ENCODE measurements around the gene MCM7. TPM values are rescaled to one million over a fixed set of nuclear protein-coding genes. Genes with fewer than 3 reads are reported as not detected.

MCM7 gene
- total and polyA plus RNA-seq, 2 experiments from 2014 or later: 49.6 to 61.3 TPM

- no peak overlapping the region for H3K4me3 ChIP-seq
- no peak overlapping the region for H3K9ac ChIP-seq
- H3K4me1 ChIP-seq (ENCODE audit: insufficient read depth): no peaks in the 10 kb centered on the region
- WGBS, 2 experiments (ENCODE audit: low coverage in 1 of 2, low lambda C conversion rate in 2 of 2, missing lambda C conversion rate in 2 of 2): 69 to 77% methylated on average over 3 of the region's 3 CpGs
- no peaks in the 10 kb centered on the region for H3K36me3 ChIP-seq (ENCODE audit: low read depth)
- no peaks in the 10 kb centered on the region for H4K20me1 ChIP-seq (ENCODE audit: insufficient read depth)
- TF ChIP-seq EZH2phosphoT487 (IDR thresholded peaks at IDR 0.05; ENCODE audit: insufficient read depth, low read depth): no peak
- H3K27ac ChIP-seq: no peak overlapping the region
- no peak overlapping the region for H2AFZ ChIP-seq
- in situ Hi-C loops (cut with MboI): no loop called here
- H3K4me2 ChIP-seq (ENCODE audit: unreplicated experiment): no peak overlapping the region
- no peaks in the 10 kb centered on the region for H3K27me3 ChIP-seq (replicated peaks; ENCODE audit: insufficient read depth)
- H3K79me2 ChIP-seq (ENCODE audit: insufficient read depth): no peaks in the 10 kb centered on the region
- no peaks in the 10 kb centered on the region for H3K9me2 ChIP-seq (ENCODE audit: insufficient read depth)
- DNase-seq: no peak
- peaks cover 5% of the 10 kb centered on the region for H3F3A ChIP-seq (ENCODE audit: insufficient read depth)
- H3K9me3 ChIP-seq (ENCODE audit: low read depth): no peaks in the 10 kb centered on the region
These were observed 41.3 kb upstream of the MCM7 start for GRCh38 chr7:100142461-100142860.

- Histone ChIP-seq H3K27ac (no peak overlapping the region), H2AFZ (no peak overlapping the region), H3K4me1 (ENCODE audit: insufficient read depth) (no peaks in the 10 kb centered on the region), H3K79me2 (ENCODE audit: insufficient read depth) (no peaks in the 10 kb centered on the region), H3K4me3 (no peak overlapping the region), H3K9me2 (ENCODE audit: insufficient read depth) (no peaks in the 10 kb centered on the region), H3F3A (ENCODE audit: insufficient read depth) (peaks cover 2% of the 10 kb centered on the region), H3K36me3 (ENCODE audit: low read depth) (no peaks in the 10 kb centered on the region), H3K4me2 (ENCODE audit: unreplicated experiment) (no peak overlapping the region), H3K27me3 (replicated peaks; ENCODE audit: insufficient read depth) (no peaks in the 10 kb centered on the region), H3K9ac (no peak overlapping the region), H4K20me1 (ENCODE audit: insufficient read depth) (no peaks in the 10 kb centered on the region), H3K9me3 (ENCODE audit: low read depth) (no peaks in the 10 kb centered on the region)
- in situ Hi-C loops (cut with MboI): no loop called here
- TF ChIP-seq EZH2 (IDR thresholded peaks at IDR 0.05; ENCODE audit: insufficient read depth, poor library complexity, severe bottlenecking) (no peak), EZH2phosphoT487 (IDR thresholded peaks at IDR 0.05; ENCODE audit: insufficient read depth, low read depth) (no peak)
- 82 to 83% methylated on average over 3 of the region's 3 CpGs for WGBS, 2 experiments (ENCODE audit: low coverage in 1 of 2, low lambda C conversion rate in 2 of 2, missing lambda C conversion rate in 2 of 2)
- DNase-seq: no peak
These were observed 40.4 kb upstream of the MCM7 start for GRCh38 chr7:100141555-100141949.

GRCh38 chr7:100137851-100138760 is 36.9 kb upstream of the MCM7 start:
- no peaks in the 10 kb centered on the region for H4K20me1 ChIP-seq (ENCODE audit: insufficient read depth)
- no peak for TF ChIP-seq EZH2 (IDR thresholded peaks at IDR 0.05; ENCODE audit: insufficient read depth, poor library complexity, severe bottlenecking)
- no peak for TF ChIP-seq EZH2phosphoT487 (IDR thresholded peaks at IDR 0.05; ENCODE audit: insufficient read depth, low read depth)
- H3K27me3 ChIP-seq (replicated peaks; ENCODE audit: insufficient read depth): no peaks in the 10 kb centered on the region
- H3K9me3 ChIP-seq (ENCODE audit: low read depth): no peaks in the 10 kb centered on the region
- no peak overlapping the region for H3K9ac ChIP-seq
- H2AFZ ChIP-seq: no peak overlapping the region
- no peaks in the 10 kb centered on the region for H3K4me1 ChIP-seq (ENCODE audit: insufficient read depth)
- H3K4me3 ChIP-seq: no peak overlapping the region
- no peaks in the 10 kb centered on the region for H3K9me2 ChIP-seq (ENCODE audit: insufficient read depth)
- in situ Hi-C loops (cut with MboI): no loop called here
- H3F3A ChIP-seq (ENCODE audit: insufficient read depth): no peaks in the 10 kb centered on the region
- no peaks in the 10 kb centered on the region for H3K36me3 ChIP-seq (ENCODE audit: low read depth)
- no peak overlapping the region for H3K27ac ChIP-seq
- H3K79me2 ChIP-seq (ENCODE audit: insufficient read depth): no peaks in the 10 kb centered on the region
- DNase-seq: no peak
- no peak overlapping the region for H3K4me2 ChIP-seq (ENCODE audit: unreplicated experiment)
- WGBS, 2 experiments (ENCODE audit: low coverage in 1 of 2, low lambda C conversion rate in 2 of 2, missing lambda C conversion rate in 2 of 2): 69% methylated on average over 13 of the region's 13 CpGs

GRCh38 chr7:100132697-100133151 is 31.5 kb upstream of the MCM7 start:
- Histone ChIP-seq H3K9me3 (ENCODE audit: low read depth) (no peaks in the 10 kb centered on the region), H2AFZ (peak overlapping the region; percentile 65; the same call in 1 of the 2 replicates), H3K27ac (no peak overlapping the region), H3F3A (ENCODE audit: insufficient read depth) (no peaks in the 10 kb centered on the region), H3K9ac (no peak overlapping the region), H3K4me1 (ENCODE audit: insufficient read depth) (peaks cover 3% of the 10 kb centered on the region; the same call in 1 of the 2 replicates), H3K4me3 (no peak overlapping the region), H3K27me3 (replicated peaks; ENCODE audit: insufficient read depth) (no peaks in the 10 kb centered on the region), H3K9me2 (ENCODE audit: insufficient read depth) (no peaks in the 10 kb centered on the region), H3K79me2 (ENCODE audit: insufficient read depth) (no peaks in the 10 kb centered on the region), H3K4me2 (ENCODE audit: unreplicated experiment) (no peak overlapping the region), H3K36me3 (ENCODE audit: low read depth) (no peaks in the 10 kb centered on the region), H4K20me1 (ENCODE audit: insufficient read depth) (no peaks in the 10 kb centered on the region)
- WGBS, 2 experiments (ENCODE audit: low coverage in 1 of 2, low lambda C conversion rate in 2 of 2, missing lambda C conversion rate in 2 of 2): 2 to 3% methylated on average over 3 of the region's 3 CpGs
- DNase-seq: peak; percentile 74
- TF ChIP-seq EZH2 (IDR thresholded peaks at IDR 0.05; ENCODE audit: insufficient read depth, poor library complexity, severe bottlenecking) (no peak), EZH2phosphoT487 (IDR thresholded peaks at IDR 0.05; ENCODE audit: insufficient read depth, low read depth) (no peak)
- in situ Hi-C loops (cut with MboI): no loop called here

All from GM23248 (cell line).